Lung (tissue), 12 donors: ENCODE results near the gene DMAC1. TPM values are rescaled to one million over a fixed set of nuclear protein-coding genes. Genes with fewer than 3 reads are reported as not detected.

Experiments
- ATAC-seq: fragments of 200-7000 bp; cut with Tn5 transposase; one replicate; pipeline ENCODE4 v1.9.1; 2020; ENCODE audit warnings: moderate number of reproducible peaks; ENCODE audit not compliant: insufficient read depth, low FRiP score
- DNase-seq, 3 donors: peaks; one replicate each; pipeline ENCODE4 v3.0.0-alpha.2; 2013 to 2017
- H3K27ac ChIP-seq, 2 donors: one replicate each; pipeline ENCODE4 v1.5.1; 2013; ENCODE audit warnings: mild to moderate bottlenecking in 2 of 2, moderate library complexity in 2 of 2, control low read depth in 1 of 2, inconsistent platforms in 1 of 2, low read depth in 1 of 2, low read length in 1 of 2
- H3K27me3 ChIP-seq, 3 donors: one replicate each; pipeline ENCODE4 v1.5.1; 2013; ENCODE audit warnings: low read length in 2 of 3; ENCODE audit not compliant: control insufficient read depth in 3 of 3, insufficient read depth in 3 of 3
- H3K36me3 ChIP-seq, 4 donors: one replicate each; pipeline ENCODE4 v1.5.1; 2013; ENCODE audit warnings: low read length in 4 of 4, mild to moderate bottlenecking in 1 of 4, moderate library complexity in 1 of 4; ENCODE audit not compliant: control insufficient read depth in 4 of 4, insufficient read depth in 4 of 4
- H3K4me1 ChIP-seq, 5 donors: one replicate each; pipeline ENCODE4 v1.5.1; 2013; ENCODE audit warnings: low read length in 5 of 5, mild to moderate bottlenecking in 2 of 5, moderate library complexity in 1 of 5; ENCODE audit not compliant: control insufficient read depth in 5 of 5, insufficient read depth in 5 of 5
- H3K4me3 ChIP-seq: one replicate; pipeline ENCODE4 v1.5.1; 2013; ENCODE audit warnings: mild to moderate bottlenecking, control low read depth, moderate library complexity
- H3K9ac ChIP-seq, 2 donors: one replicate each; pipeline ENCODE4 v1.5.1; 2013; ENCODE audit warnings: low read length in 2 of 2, control low read depth in 1 of 2; ENCODE audit not compliant: insufficient read depth in 1 of 2
- H3K9me3 ChIP-seq, 4 donors: one replicate each; pipeline ENCODE4 v1.5.1; 2013; ENCODE audit warnings: low read length in 3 of 4, mild to moderate bottlenecking in 1 of 4, moderate library complexity in 1 of 4; ENCODE audit not compliant: control insufficient read depth in 4 of 4, insufficient read depth in 3 of 4
- WGBS, 2 donors: extraction: QIAGEN DNeasy Blood & Tissue Kit; methylation state at CpG; one replicate each; pipeline ENCODE4 v1.1.7; 2013; 5-methylcytosine and 5-hydroxymethylcytosine counted together
- polyA plus RNA-seq, 2 donors: library from polyadenylated mRNA; stranded (reverse); fragments of 200-250 nt; gene quantifications; one replicate each; pipeline ENCODE4 v1.2.1, GENCODE V29; 2013
- total RNA-seq, 2 donors: library from RNA; depleted of rRNA in 1 of 2; stranded (reverse); fragments of >200 nt in 1 of 2; gene quantifications; one replicate each; pipeline ENCODE4 v1.2.1, GENCODE V29; 2014 to 2021
- TF ChIP-seq, protein P1 (sequence below): IDR thresholded peaks from 2 replicates; pipeline ENCODE4 v1.5.1; 2012; ENCODE audit warnings: mild to moderate bottlenecking; ENCODE audit errors: control extremely low read depth, extremely low read depth
- donor health status: control.
- donor health status: control.
- donor health status: Bipolar disorder and iron deficiency.
- donor health status: healthy.
- donor health status: DM: yes; HTN: yes; CAD: no.

DMAC1 gene
- total and polyA plus RNA-seq, 4 donors, result 12.0 to 37.6 (median 13.5) TPM

DNA sequence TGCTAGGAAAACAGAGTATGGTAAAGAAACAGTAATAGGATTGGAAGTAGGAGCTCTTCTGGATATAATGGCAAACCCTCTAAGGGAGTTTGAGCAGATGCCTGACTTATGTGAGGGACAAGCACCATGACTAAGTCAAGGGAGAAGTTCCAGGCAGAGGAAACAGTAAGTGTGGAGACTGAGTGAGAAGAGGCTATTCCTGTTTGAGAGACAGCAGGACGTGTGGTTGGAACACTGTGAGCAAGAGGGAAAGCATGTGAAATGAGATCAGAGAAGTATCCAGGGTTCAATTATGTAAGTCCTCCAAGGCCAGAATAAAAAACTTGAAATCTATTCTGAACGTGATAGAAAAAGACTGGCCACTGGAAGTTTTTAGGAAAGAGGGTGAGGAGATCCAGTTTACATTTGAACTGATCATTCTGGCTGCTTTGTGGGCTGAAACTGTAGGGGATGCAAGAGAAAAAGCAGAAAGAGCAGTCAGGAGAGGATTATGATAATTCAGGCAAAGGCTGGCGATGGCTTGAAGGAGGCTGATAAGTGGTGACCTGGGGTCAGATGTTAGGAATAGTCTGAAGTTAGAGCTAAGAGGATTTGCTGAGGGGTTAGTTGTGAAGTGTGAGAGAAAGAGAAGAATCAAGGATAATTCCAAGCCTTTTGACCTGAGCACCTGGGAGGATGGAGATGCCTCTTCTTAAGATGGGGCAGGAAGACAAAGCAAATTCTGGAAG, 19.2 kb downstream of the DMAC1 start:
- DNase-seq (no peak), ATAC-seq (no peak)
- no peak overlapping the region for H3K9ac ChIP-seq
- H3K36me3 ChIP-seq, result no peaks in the 10 kb centered on the region
- H3K4me1 ChIP-seq, result peaks cover 0 to 5% (median 0%) of the 10 kb centered on the region in 5 donors
- H3K9me3 ChIP-seq, result no peaks in the 10 kb centered on the region
- no peak overlapping the region for H3K27ac ChIP-seq
- H3K27me3 ChIP-seq, result peaks cover 0 to 2% (median 0%) of the 10 kb centered on the region in 3 donors
- WGBS, 2 donors, result 67 to 75% methylated on average over 3 of the region's 3 CpGs
- TF ChIP-seq, protein P1, sequence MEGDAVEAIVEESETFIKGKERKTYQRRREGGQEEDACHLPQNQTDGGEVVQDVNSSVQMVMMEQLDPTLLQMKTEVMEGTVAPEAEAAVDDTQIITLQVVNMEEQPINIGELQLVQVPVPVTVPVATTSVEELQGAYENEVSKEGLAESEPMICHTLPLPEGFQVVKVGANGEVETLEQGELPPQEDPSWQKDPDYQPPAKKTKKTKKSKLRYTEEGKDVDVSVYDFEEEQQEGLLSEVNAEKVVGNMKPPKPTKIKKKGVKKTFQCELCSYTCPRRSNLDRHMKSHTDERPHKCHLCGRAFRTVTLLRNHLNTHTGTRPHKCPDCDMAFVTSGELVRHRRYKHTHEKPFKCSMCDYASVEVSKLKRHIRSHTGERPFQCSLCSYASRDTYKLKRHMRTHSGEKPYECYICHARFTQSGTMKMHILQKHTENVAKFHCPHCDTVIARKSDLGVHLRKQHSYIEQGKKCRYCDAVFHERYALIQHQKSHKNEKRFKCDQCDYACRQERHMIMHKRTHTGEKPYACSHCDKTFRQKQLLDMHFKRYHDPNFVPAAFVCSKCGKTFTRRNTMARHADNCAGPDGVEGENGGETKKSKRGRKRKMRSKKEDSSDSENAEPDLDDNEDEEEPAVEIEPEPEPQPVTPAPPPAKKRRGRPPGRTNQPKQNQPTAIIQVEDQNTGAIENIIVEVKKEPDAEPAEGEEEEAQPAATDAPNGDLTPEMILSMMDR, result no peak
- no peak overlapping the region for H3K4me3 ChIP-seq

DNA sequence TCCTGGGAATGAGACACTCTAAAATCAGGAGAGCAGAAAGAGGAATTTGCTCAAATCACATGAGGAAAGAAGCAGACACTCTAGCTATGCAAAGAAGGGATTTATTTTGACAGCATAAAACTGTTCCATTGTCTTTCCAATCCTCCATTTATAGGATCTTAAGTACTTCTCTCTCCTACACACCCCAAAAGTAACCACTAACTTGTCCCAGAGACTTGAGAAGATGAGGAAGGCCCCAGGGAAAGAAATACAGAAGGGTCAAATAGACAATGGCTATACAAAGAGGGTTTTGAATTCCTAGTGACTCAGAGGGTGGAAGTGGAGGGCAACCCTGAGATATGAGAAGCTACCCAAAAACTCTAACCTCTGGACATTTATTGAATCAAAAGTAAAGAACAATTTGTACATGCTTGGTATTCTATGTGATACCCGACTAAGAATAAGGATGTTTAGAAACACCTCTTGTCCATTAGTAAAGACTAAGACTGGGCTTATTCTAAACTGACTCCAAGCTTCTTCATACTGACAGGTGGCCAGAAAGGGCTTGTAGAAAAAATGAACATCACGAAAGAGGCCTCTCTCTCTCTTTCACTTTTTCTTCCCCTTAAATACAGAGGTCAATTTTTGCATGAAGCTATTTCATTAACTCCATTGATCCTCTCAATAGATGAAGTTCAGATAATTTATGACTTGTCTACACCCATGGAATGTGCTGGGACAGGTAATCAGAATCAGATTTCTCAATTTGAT, 20.6 kb downstream of the DMAC1 start:
- ATAC-seq (no peak), DNase-seq (no peak)
- Histone ChIP-seq H3K9me3 (no peaks in the 10 kb centered on the region), H3K27me3 (peaks cover 0 to 2% (median 0%) of the 10 kb centered on the region in 3 donors), H3K27ac (no peak overlapping the region), H3K9ac (no peak overlapping the region), H3K36me3 (no peaks in the 10 kb centered on the region), H3K4me3 (no peak overlapping the region), H3K4me1 (peaks cover 0 to 5% (median 0%) of the 10 kb centered on the region in 5 donors)
- WGBS, 2 donors, result 90 to 96% methylated on average over 2 of the region's 2 CpGs
- TF ChIP-seq, protein P1, result no peak

- ATAC-seq, result no peak
- Histone ChIP-seq H3K9ac (no peak overlapping the region), H3K27me3 (peaks cover 0 to 2% (median 0%) of the 10 kb centered on the region in 3 donors), H3K9me3 (no peaks in the 10 kb centered on the region), H3K27ac (no peak overlapping the region), H3K4me1 (peaks cover 0 to 5% (median 0%) of the 10 kb centered on the region in 5 donors), H3K36me3 (no peaks in the 10 kb centered on the region), H3K4me3 (no peak overlapping the region)
- DNase-seq, result no peak
- TF ChIP-seq, protein P1, result no peak
- WGBS, 2 donors, result 31 to 91% methylated on average over 1 of the region's 1 CpG
These were observed 21.8 kb downstream of the DMAC1 start for GRCh38 chr9:7777771-7778170.
